ENCODE results near the gene SLC6A8. TPM values are rescaled to one million over a fixed set of nuclear protein-coding genes. Genes with fewer than 3 reads are reported as not detected.
"Not testable (repeated sequence)": the region's sequence is repeated elsewhere in the genome, so short reads cannot be mapped to it uniquely, and the experiment has no call there.

SLC6A8 gene
- total and polyA plus RNA-seq, 2 of the 4 experiments (the other 2 are of a cell fraction): 7.2 to 25.5 TPM

GRCh38 chrX:153683486-153683885, 4.2 kb upstream of the SLC6A8 start:
- H4K91ac ChIP-seq (ENCODE audit: insufficient read depth, low read depth, low read length); H3K9me1 ChIP-seq (ENCODE audit: insufficient read depth, low read length); CTCF ChIA-PET; H3K4me3 ChIP-seq (ENCODE audit: insufficient read depth, low read depth, low read length); in situ Hi-C loops (cut with MboI; ENCODE audit: low sequenced_read_pairs); H3K27ac ChIP-seq (ENCODE audit: insufficient read depth, low read length); H2AK5ac ChIP-seq (ENCODE audit: low read depth, low read length); H2BK120ac ChIP-seq (ENCODE audit: low read depth, low read length); intact Hi-C loops (cut with micrococcal nuclease); H4K20me1 ChIP-seq (ENCODE audit: insufficient read depth, low read length); H3K9me3 ChIP-seq (ENCODE audit: control insufficient read depth, insufficient read depth, low read length); POLR2A ChIA-PET (ENCODE audit: unreplicated experiment); H4K8ac ChIP-seq (ENCODE audit: low read depth in 2 of 2, low read length in 2 of 2); H3K79me1 ChIP-seq (ENCODE audit: low read depth in 1 of 2, low read length in 2 of 2); H2AFZ ChIP-seq (replicated peaks; ENCODE audit: low read length, poor library complexity); DNase-seq; H4K5ac ChIP-seq (ENCODE audit: low read depth, low read length); H3K27me3 ChIP-seq (ENCODE audit: control insufficient read depth, insufficient read depth, low read length); H2BK5ac ChIP-seq (ENCODE audit: low read depth, low read length, poor library complexity, severe bottlenecking); dilution Hi-C loops (cut with HindIII; ENCODE audit: low sequenced_read_pairs, unreplicated experiment); BruUV-seq (replicated peaks); H3K4me2 ChIP-seq (ENCODE audit: low read depth, low read length); H3K4ac ChIP-seq (ENCODE audit: low read depth, low read length); H3K4me1 ChIP-seq (ENCODE audit: control insufficient read depth, insufficient read depth, low read length); H3K18ac ChIP-seq (ENCODE audit: low read depth, low read length); H2BK20ac ChIP-seq (ENCODE audit: low read depth, low read length); H3K56ac ChIP-seq (ENCODE audit: extremely low read depth, insufficient read depth, low read length); H3K14ac ChIP-seq (replicated peaks; ENCODE audit: low read depth, low read length); ATAC-seq (ENCODE audit: low read depth); H2AK9ac ChIP-seq (replicated peaks; ENCODE audit: low read depth, low read length, poor library complexity); H2BK15ac ChIP-seq (ENCODE audit: low read depth, low read length); H3K36me3 ChIP-seq (ENCODE audit: control insufficient read depth, insufficient read depth, low read length); H3K23ac ChIP-seq (ENCODE audit: low read depth, low read length); H3K9ac ChIP-seq (ENCODE audit: low read depth, low read length): not testable (repeated sequence)
- WGBS, 2 experiments (ENCODE audit: extremely low coverage in 2 of 2, insufficient read length in 1 of 2): 91% methylated on average over 4 of the region's 8 CpGs; no CpG with 5 or more reads in 1 of the 2 experiments
